Dermis blood vessel endothelial cell (primary cell): ENCODE data around the gene CHRNA4. TPM values are rescaled to one million over a fixed set of nuclear protein-coding genes. Genes with fewer than 3 reads are reported as not detected.

ENCODE experiments used
- DNase-seq: peaks from one replicate; pipeline ENCODE4 v3.0.0; 2010
- total RNA-seq: library from RNA; depleted of rRNA; stranded (reverse); fragments of >200 nt; gene quantifications from 2 replicates; pipeline ENCODE4 v1.2.3, GENCODE V29; 2014

Gene CHRNA4
- total RNA-seq, 1 donor from 2014 or later = not detected

- DNase-seq = no peak
These were observed 1.4 kb upstream of the CHRNA4 start for GRCh38 chr20:63362436-63363009.

GRCh38 chr20:63361519-63362435, 628 bp upstream of the CHRNA4 start:
- DNase-seq = no peak

- no peak for DNase-seq
These were observed 956 bp downstream of the CHRNA4 start for GRCh38 chr20:63359937-63360849.

- DNase-seq = no peak
These were observed 1.8 kb downstream of the CHRNA4 start for GRCh38 chr20:63359164-63359934.

DNA sequence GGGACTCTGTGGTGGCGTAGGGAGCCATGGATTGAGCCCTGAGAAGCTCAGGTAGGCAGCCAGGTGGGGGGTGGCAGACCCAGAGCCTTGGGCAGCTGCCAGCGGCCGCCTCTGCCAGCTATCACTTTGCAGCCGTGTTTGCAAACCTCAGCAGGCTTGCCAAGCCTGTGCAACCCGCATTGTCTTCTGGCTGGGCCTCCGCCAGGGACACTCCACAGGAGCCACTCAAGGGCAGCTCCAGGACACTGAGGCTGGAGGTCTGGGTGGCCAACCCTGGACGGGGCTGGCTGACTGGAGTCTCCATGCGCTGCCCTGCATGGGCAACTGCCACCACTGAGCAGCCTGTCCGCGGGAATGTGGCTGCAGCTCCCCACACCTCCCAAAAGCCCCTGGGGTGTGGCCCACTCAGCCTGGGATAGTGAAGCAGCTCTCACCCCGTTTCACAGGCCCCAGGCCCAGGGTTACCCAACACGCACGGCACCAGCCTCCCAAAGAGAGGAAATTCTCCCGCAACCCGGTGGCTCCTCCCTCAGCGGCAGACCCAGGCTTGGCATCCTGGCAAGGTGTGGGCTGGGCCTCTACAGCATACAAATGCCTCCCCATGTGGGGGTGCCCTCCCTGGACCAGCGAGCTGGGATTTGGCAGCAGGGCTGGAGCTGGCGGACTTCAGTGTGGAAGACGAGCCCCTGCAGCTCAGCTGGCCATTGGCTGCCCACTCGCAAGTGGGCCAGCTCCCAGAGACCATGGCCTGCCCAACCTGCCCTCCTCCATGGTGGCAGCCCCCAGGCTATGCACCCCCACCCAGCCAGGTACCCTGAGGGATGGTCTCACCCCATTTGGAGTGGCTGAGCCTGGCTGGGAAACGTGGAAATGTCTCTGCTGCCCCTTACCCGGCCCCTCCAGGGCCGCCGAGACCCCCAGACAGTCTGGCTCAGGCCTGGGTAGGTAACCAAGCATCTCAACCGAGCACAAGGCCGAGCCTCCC, 2.9 kb downstream of the CHRNA4 start:
- no peak for DNase-seq

GRCh38 chr20:63356931-63357879, 3.9 kb downstream of the CHRNA4 start:
- no peak for DNase-seq

- DNase-seq = no peak
These were observed 4.6 kb downstream of the CHRNA4 start for GRCh38 chr20:63356511-63356910.

GRCh38 chr20:63355781-63356295, 5.3 kb downstream of the CHRNA4 start:
- no peak for DNase-seq

GRCh38 chr20:63354636-63355350, 6.4 kb downstream of the CHRNA4 start:
- DNase-seq = no peak

DNA sequence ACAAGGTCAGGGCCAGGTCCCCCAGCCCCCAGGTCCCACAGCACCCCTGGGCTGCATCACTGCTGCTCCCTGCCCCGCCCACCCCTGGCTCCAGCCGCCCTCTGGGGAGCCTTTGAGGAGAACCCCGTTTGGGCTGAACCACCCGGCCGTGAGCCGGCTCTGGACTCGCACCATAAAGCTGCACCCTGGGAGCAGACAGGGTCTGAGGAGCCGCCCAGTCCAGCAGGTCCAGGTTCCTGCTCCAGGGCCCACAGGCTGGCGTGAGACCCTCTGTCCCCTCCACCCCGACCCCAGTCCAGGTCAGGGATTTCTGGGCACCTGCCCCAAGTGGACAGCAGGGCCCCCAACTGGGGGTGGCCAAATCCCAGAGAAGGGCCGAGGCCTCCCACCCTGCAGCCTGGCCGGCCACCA, 8.3 kb downstream of the CHRNA4 start:
- no peak for DNase-seq

DNA sequence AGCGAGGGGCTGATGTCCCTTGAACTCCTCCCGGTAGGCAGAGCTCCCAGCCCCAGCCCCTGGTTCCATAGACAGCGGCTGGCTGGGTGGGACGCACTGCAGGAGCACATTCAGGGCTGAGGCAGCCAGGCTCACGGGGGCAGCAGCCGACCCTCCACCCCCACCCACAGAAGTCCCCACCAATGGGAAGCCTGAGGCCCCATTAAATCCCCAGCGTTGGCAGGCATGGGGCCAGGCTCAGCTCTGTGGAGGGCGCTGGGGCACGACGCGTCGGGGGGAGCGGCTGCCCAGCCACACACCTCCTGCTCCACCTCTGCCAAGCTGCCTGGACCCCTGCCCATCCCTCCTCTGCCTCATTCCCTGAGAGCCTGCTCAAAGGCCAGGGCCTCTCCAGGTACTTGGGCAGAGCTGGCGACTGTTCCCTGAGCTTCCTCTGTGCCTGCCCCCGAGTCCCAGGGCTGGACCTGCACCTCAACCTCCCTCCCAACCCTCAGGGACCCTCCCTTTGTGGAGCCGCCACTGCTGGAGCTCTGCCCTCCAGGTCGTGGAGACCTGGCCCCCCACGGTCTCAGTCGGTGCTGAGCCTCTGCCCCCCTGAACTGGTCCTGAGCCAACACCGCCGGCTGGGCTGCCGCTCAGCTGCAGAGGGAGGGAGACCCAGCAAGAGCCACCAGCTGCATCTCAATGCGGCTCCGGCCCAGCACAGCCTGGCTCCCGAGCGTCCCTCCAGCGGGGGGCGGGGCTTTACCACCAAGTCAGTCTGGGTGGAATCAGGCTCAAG, 9.1 kb downstream of the CHRNA4 start:
- no peak for DNase-seq

GRCh38 chr20:63351326-63351700, 9.8 kb downstream of the CHRNA4 start:
- no peak for DNase-seq

DNA sequence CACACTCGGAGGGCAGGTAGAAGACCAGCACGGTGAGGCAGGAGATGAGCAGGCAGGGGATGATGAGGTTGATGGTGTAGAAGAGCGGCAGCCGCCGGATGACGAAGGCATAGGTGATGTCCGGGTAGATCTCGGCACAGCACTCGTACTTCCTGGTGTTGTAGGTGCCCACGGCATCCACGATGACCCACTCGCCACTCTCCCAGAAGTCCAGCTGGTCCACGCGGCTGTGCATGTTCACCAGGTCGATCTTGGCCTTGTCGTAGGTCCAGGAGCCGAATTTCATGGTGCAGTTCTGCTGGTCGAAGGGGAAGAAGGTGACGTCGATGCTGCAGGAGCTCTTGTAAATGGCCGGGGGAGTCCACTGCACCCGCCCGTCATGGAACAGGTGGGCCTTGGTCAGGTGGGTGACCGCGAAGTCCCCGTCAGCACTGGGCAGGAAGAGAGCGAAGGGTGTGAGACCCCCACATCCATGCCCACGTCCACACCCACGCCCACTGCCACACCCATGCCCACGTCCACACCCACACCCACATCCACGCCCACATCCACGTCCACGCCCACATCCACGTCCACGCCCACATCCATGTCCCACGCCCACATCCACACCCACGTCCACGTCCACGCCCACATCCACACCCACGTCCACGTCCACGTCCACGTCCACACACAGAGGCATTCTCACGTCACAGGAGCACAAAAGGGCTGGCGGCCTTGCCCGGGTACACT, 10.4 kb downstream of the CHRNA4 start:
- DNase-seq = no peak

DNA sequence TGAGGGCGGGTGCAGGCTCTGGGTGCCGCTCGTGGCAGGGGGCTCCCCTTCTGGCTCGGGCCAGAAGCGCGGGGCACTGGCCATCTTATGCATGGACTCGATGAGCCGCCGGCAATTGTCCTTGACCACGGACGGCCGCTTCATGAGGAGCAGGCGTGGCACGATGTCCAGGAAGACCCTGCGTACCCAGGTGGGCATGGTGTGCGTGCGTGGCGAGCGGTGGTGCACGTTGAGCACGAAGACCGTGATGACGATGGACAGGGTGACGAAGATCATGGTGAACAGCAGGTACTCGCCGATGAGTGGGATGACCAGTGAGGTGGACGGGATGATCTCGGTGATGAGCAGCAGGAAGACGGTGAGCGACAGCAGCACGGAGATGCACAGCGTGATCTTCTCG, 11.0 kb downstream of the CHRNA4 start:
- DNase-seq = no peak

DNA sequence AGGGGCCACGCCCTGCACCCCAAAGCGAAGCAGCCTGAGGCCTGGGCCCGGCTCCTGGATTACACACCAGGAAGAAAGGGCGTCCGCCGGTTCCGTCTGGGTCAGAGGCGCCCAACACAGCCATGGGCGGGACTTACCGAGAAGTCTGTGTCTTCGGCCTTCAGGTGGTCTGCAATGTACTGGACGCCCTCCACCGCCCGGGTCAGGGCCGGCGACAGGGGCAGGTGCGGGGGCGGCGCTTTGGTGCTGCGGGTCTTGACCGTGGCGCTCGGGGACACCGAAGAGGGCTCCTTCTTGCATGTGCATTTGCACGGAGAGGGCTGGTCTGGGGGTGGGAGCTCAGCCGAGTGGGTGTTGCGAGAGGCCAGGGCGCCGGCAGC, 11.6 kb downstream of the CHRNA4 start:
- DNase-seq = no peak

GRCh38 chr20:63348828-63349515, 12.2 kb downstream of the CHRNA4 start:
- no peak for DNase-seq
